Measurements from ENCODE around the gene IL17A.

Gene IL17A

GRCh38 chr6:52152711-52153160 lies 33.4 kb upstream of the IL17A start:
- no peak for TF ChIP-seq CTCF (IDR thresholded peaks at IDR 0.05; ENCODE audit: insufficient read depth, low read length, missing control alignments)
- no peak for DNase-seq (ENCODE audit: low read depth, low spot score)
- ChIA-PET POLR2A (no interaction called here), CTCF (interaction anchor here (1.2 kb wide), 1 partner anchor 111 kb away, joined by 3 read pairs; no protein-coding TSS in a partner anchor)
- no peak overlapping the region for H3K4me3 ChIP-seq (ENCODE audit: low read depth, low read length)

- ChIA-PET POLR2A (no interaction called here), CTCF (interaction anchor here (1.1 kb wide), 2 partner anchors 8 to 109 kb away, joined by 3 to 5 read pairs; no protein-coding TSS in a partner anchor)
- no peak for DNase-seq (ENCODE audit: low read depth, low spot score)
- no peak for TF ChIP-seq CTCF (IDR thresholded peaks at IDR 0.05; ENCODE audit: insufficient read depth, low read length, missing control alignments)
- H3K4me3 ChIP-seq (ENCODE audit: low read depth, low read length) = no peak overlapping the region
Observed at GRCh38 chr6:52154381-52154780, 31.8 kb upstream of the IL17A start.

- no peak overlapping the region for H3K4me3 ChIP-seq (ENCODE audit: low read depth, low read length)
- no peak for DNase-seq (ENCODE audit: low read depth, low spot score)
- CTCF ChIA-PET = interaction anchor here (1.2 to 3.4 kb wide), 2 partner anchors 79 to 107 kb away, joined by 3 to 28 read pairs; no protein-coding TSS in a partner anchor
- POLR2A ChIA-PET = no interaction called here
- TF ChIP-seq CTCF (IDR thresholded peaks at IDR 0.05; ENCODE audit: insufficient read depth, low read length, missing control alignments) = no peak
Observed at GRCh38 chr6:52155791-52156576, 30.2 kb upstream of the IL17A start.

- ChIA-PET CTCF (interaction anchor here (1.2 to 3.4 kb wide), 2 partner anchors 77 to 105 kb away, joined by 3 to 28 read pairs; no protein-coding TSS in a partner anchor), POLR2A (no interaction called here)
- DNase-seq (ENCODE audit: low read depth, low spot score) = no peak
- no peak overlapping the region for H3K4me3 ChIP-seq (ENCODE audit: low read depth, low read length)
- no peak for TF ChIP-seq CTCF (IDR thresholded peaks at IDR 0.05; ENCODE audit: insufficient read depth, low read length, missing control alignments)
Observed at GRCh38 chr6:52157301-52157941, 28.8 kb upstream of the IL17A start.

GRCh38 chr6:52160472-52161104 lies 25.6 kb upstream of the IL17A start:
- ChIA-PET CTCF (interaction anchor here (0.8 to 7.0 kb wide), 2 partner anchors 102 to 239 kb away, joined by 3 to 94 read pairs; no protein-coding TSS in a partner anchor), POLR2A (interaction anchor here (0.6 kb wide), 1 partner anchor 20 kb away, joined by 3 read pairs; no protein-coding TSS in a partner anchor)
- no peak for DNase-seq (ENCODE audit: low read depth, low spot score)
- no peak for TF ChIP-seq CTCF (IDR thresholded peaks at IDR 0.05; ENCODE audit: insufficient read depth, low read length, missing control alignments)
- H3K4me3 ChIP-seq (ENCODE audit: low read depth, low read length) = no peak overlapping the region

Measured in AG04449 (cell line).